Measurements from ENCODE around the gene C1orf167.

The C1orf167 gene

GRCh38 chr1:11784993-11785769, 23.2 kb downstream of the C1orf167 start:
- DNase-seq (ENCODE audit: low spot score), result peak; percentile 76

GRCh38 chr1:11786168-11786567, 24.2 kb downstream of the C1orf167 start:
- no peak for DNase-seq (ENCODE audit: low spot score)

- peak; percentile 85 for DNase-seq (ENCODE audit: low spot score)
Observed at GRCh38 chr1:11787251-11787803, 25.3 kb downstream of the C1orf167 start.

GRCh38 chr1:11787804-11788436, 25.9 kb downstream of the C1orf167 start:
- DNase-seq (ENCODE audit: low spot score), result no peak

GRCh38 chr1:11788549-11789053, 26.6 kb downstream of the C1orf167 start:
- DNase-seq (ENCODE audit: low spot score), result no peak

GRCh38 chr1:11789126-11790067, 27.4 kb downstream of the C1orf167 start:
- DNase-seq (ENCODE audit: low spot score), result no peak

GRCh38 chr1:11790101-11790879, 28.3 kb downstream of the C1orf167 start:
- DNase-seq (ENCODE audit: low spot score), result no peak

- DNase-seq (ENCODE audit: low spot score), result peak; percentile 93
Observed at GRCh38 chr1:11790880-11791715, 29.1 kb downstream of the C1orf167 start.

- no peak for DNase-seq (ENCODE audit: low spot score)
Observed at GRCh38 chr1:11792106-11792505, 30.1 kb downstream of the C1orf167 start.

- no peak for DNase-seq (ENCODE audit: low spot score)
Observed at GRCh38 chr1:11793819-11794218, 31.8 kb downstream of the C1orf167 start.

GRCh38 chr1:11794446-11795237, 32.6 kb downstream of the C1orf167 start:
- no peak for DNase-seq (ENCODE audit: low spot score)

- DNase-seq (ENCODE audit: low spot score), result no peak
Observed at GRCh38 chr1:11795238-11795890, 33.4 kb downstream of the C1orf167 start.

GRCh38 chr1:11796036-11796828, 34.2 kb downstream of the C1orf167 start:
- no peak for DNase-seq (ENCODE audit: low spot score)

- DNase-seq (ENCODE audit: low spot score), result no peak
Observed at GRCh38 chr1:11797525-11798216, 35.7 kb downstream of the C1orf167 start.

GRCh38 chr1:11799099-11799498, 37.1 kb downstream of the C1orf167 start:
- DNase-seq (ENCODE audit: low spot score), result no peak

GRCh38 chr1:11799896-11800295, 37.9 kb downstream of the C1orf167 start:
- no peak for DNase-seq (ENCODE audit: low spot score)

- DNase-seq (ENCODE audit: low spot score), result no peak
Observed at GRCh38 chr1:11800391-11800755, 38.4 kb downstream of the C1orf167 start.

Data from AG08396 (cell line).